HepG2 (cell line): Measurements from ENCODE around the gene PSMB11. TPM values are rescaled to one million over a fixed set of nuclear protein-coding genes. Genes with fewer than 3 reads are reported as not detected.

Experiments
- DPF2 ChIP-seq: sonication (generic); formaldehyde crosslinking; IDR thresholded peaks from 2 replicates; pipeline ENCODE4 v1.4.0; 2020; ENCODE audit warnings: mild to moderate bottlenecking, low read depth, missing genetic modification reagents, borderline replicate concordance
- HMG20A ChIP-seq: IDR thresholded peaks from 2 replicates; pipeline ENCODE4 v1.6.1; 2016; ENCODE audit warnings: borderline replicate concordance
- MAZ ChIP-seq, 2 experiments: sonication (generic) in 1 of 2; formaldehyde crosslinking in 1 of 2; IDR thresholded peaks; 2 replicates each; pipeline versions ENCODE4 v1.5.0 to v1.6.1; 2012 to 2020; ENCODE audit warnings: low read depth in 2 of 2, mild to moderate bottlenecking in 2 of 2, borderline replicate concordance in 1 of 2, improper control_type of control experiment in 1 of 2, low read length in 1 of 2, missing genetic modification reagents in 1 of 2, moderate library complexity in 1 of 2
- NFE2 ChIP-seq: sonication (generic); formaldehyde crosslinking; IDR thresholded peaks from 2 replicates; pipeline ENCODE4 v1.4.0; 2020; ENCODE audit warnings: missing genetic modification reagents
- NFIC ChIP-seq: IDR thresholded peaks from 2 replicates; pipeline ENCODE4 v1.6.1; 2012; ENCODE audit warnings: mild to moderate bottlenecking, low read length, inconsistent platforms
- RORA ChIP-seq: sonication (generic); formaldehyde crosslinking; IDR thresholded peaks from 2 replicates; pipeline ENCODE4 v1.5.0; 2020; ENCODE audit warnings: mild to moderate bottlenecking, missing genetic modification reagents, moderate library complexity
- SMAD9 ChIP-seq: sonication (generic); formaldehyde crosslinking; IDR thresholded peaks from 2 replicates; pipeline ENCODE4 v1.5.1; 2020; ENCODE audit warnings: mild to moderate bottlenecking, missing genetic modification reagents
- SNRNP70 ChIP-seq: fragments of 200-400 bp; formaldehyde crosslinking; IDR thresholded peaks from 2 replicates; pipeline ENCODE4 v1.6.1; 2017; ENCODE audit warnings: mild to moderate bottlenecking, low read depth, low read length, moderate library complexity
- ZMAT3 ChIP-seq: sonication (generic); formaldehyde crosslinking; conservative IDR thresholded peaks from 2 replicates; pipeline ENCODE4 v1.7.0; 2021; ENCODE audit warnings: missing genetic modification reagents
- ZNF256 ChIP-seq: sonication (generic); formaldehyde crosslinking; conservative IDR thresholded peaks from 2 replicates; pipeline ENCODE4 v1.4.0; 2020; ENCODE audit warnings: missing genetic modification reagents
- ZNF557 ChIP-seq: sonication (generic); formaldehyde crosslinking; IDR thresholded peaks from 2 replicates; pipeline ENCODE4 v1.4.0; 2020; ENCODE audit warnings: missing genetic modification reagents
- polyA plus RNA-seq, 8 experiments: library from polyadenylated mRNA; depleted of rRNA in 3 of 8; stranded (reverse) in 7 of 8; unstranded in 1 of 8; fragments of >200 nt; fragmentation: Illumina TruSeq in 4 of 8; extraction: Trizol in 4 of 8; gene quantifications; 2 replicates each; pipeline versions ENCODE4 v1.2.1 to v1.2.3, GENCODE V29; 2011 to 2016; ENCODE audit warnings: low read depth in 4 of 8, missing spikeins in 1 of 8, mixed read lengths in 1 of 8; ENCODE audit not compliant: insufficient read depth in 1 of 8
- total RNA-seq, 5 experiments: library from RNA; depleted of rRNA; stranded (reverse); fragments of >200 nt; fragmentation: Illumina TruSeq; extraction: Trizol; gene quantifications; 2 replicates each; pipeline ENCODE4 v1.2.3, GENCODE V29; 2016; ENCODE audit warnings: low read depth in 1 of 5
- TF ChIP-seq, protein P1 (sequence below): sonication (generic); formaldehyde crosslinking; IDR thresholded peaks from 2 replicates; pipeline ENCODE4 v1.5.0; 2020; ENCODE audit warnings: mild to moderate bottlenecking, missing genetic modification reagents, borderline replicate concordance
- TF ChIP-seq, protein P2 (sequence below): IDR thresholded peaks from 2 replicates; pipeline ENCODE4 v1.4.0; 2020; ENCODE audit warnings: mild to moderate bottlenecking, missing genetic modification reagents
- TF ChIP-seq, protein P3 (sequence below): sonication (generic); formaldehyde crosslinking; IDR thresholded peaks from 2 replicates; pipeline ENCODE4 v1.5.1; 2020; ENCODE audit warnings: missing genetic modification reagents, mild to moderate bottlenecking, borderline replicate concordance

PSMB11 gene
- total and polyA plus RNA-seq, 2 of the 13 experiments (the other 11 are each of a cell fraction or from before 2014, with no cell fraction given): not detected

DNA sequence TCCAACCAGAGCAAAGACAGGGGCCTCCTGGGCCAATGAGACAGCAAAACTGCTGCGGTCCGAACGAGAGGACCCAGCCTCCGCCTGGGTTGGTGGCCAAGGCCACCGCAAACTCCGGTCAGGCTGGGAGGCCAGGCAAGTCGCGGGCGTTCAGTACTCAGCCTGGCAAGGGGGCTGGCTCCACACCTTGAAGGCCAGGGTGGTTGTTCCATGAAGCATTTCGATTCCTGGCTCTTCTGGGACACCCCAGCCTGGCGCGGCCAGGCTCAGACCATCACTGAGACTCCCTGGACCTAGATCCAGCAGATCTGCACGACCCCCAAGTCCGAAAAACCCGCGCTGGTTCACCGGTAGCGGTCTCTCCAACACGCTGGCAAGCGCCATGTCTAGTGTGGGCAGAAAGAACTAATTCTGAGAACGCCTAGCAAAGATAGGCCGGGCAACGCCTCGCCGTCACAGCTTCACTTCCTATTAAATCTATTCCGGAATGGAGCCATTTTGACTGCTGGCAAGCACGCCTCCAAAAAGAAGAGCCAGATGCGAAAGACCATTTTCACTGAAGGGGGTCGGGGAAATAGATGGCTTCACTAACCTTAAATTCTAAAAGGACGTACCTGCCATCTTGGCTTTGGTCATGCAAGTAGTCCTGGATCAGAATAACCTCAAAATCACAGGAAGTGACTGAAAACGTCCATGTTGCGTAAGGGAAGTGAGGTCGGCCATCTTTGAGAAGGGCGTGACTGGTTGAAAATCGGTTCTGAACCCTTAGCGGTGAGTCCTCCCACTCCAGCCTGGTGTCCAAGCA is 7.3 kb upstream of the PSMB11 start, which contains the start of gene PSMB5 (continued):
- TF ChIP-seq ZNF557 (CRISPR knock-in tag): peak; percentile 30
- peak; percentile 93; the same call in 1 of the 2 replicates for TF ChIP-seq SMAD9
- peak; percentile 97 for TF ChIP-seq ZNF256 (CRISPR knock-in tag)
- TF ChIP-seq NFIC: 0 out of 2 replicates have a peak, but pooled peaks have one; percentile 67
- peak; percentile 81; the same call in 1 of the 2 replicates for TF ChIP-seq NFE2 (CRISPR knock-in tag)
- TF ChIP-seq SNRNP70: no peak
- TF ChIP-seq ZMAT3 (CRISPR knock-in tag): peak; percentile 98
- no peak; the same call in 1 of the 2 replicates for TF ChIP-seq DPF2 (CRISPR knock-in tag)
- TF ChIP-seq, protein P1, sequence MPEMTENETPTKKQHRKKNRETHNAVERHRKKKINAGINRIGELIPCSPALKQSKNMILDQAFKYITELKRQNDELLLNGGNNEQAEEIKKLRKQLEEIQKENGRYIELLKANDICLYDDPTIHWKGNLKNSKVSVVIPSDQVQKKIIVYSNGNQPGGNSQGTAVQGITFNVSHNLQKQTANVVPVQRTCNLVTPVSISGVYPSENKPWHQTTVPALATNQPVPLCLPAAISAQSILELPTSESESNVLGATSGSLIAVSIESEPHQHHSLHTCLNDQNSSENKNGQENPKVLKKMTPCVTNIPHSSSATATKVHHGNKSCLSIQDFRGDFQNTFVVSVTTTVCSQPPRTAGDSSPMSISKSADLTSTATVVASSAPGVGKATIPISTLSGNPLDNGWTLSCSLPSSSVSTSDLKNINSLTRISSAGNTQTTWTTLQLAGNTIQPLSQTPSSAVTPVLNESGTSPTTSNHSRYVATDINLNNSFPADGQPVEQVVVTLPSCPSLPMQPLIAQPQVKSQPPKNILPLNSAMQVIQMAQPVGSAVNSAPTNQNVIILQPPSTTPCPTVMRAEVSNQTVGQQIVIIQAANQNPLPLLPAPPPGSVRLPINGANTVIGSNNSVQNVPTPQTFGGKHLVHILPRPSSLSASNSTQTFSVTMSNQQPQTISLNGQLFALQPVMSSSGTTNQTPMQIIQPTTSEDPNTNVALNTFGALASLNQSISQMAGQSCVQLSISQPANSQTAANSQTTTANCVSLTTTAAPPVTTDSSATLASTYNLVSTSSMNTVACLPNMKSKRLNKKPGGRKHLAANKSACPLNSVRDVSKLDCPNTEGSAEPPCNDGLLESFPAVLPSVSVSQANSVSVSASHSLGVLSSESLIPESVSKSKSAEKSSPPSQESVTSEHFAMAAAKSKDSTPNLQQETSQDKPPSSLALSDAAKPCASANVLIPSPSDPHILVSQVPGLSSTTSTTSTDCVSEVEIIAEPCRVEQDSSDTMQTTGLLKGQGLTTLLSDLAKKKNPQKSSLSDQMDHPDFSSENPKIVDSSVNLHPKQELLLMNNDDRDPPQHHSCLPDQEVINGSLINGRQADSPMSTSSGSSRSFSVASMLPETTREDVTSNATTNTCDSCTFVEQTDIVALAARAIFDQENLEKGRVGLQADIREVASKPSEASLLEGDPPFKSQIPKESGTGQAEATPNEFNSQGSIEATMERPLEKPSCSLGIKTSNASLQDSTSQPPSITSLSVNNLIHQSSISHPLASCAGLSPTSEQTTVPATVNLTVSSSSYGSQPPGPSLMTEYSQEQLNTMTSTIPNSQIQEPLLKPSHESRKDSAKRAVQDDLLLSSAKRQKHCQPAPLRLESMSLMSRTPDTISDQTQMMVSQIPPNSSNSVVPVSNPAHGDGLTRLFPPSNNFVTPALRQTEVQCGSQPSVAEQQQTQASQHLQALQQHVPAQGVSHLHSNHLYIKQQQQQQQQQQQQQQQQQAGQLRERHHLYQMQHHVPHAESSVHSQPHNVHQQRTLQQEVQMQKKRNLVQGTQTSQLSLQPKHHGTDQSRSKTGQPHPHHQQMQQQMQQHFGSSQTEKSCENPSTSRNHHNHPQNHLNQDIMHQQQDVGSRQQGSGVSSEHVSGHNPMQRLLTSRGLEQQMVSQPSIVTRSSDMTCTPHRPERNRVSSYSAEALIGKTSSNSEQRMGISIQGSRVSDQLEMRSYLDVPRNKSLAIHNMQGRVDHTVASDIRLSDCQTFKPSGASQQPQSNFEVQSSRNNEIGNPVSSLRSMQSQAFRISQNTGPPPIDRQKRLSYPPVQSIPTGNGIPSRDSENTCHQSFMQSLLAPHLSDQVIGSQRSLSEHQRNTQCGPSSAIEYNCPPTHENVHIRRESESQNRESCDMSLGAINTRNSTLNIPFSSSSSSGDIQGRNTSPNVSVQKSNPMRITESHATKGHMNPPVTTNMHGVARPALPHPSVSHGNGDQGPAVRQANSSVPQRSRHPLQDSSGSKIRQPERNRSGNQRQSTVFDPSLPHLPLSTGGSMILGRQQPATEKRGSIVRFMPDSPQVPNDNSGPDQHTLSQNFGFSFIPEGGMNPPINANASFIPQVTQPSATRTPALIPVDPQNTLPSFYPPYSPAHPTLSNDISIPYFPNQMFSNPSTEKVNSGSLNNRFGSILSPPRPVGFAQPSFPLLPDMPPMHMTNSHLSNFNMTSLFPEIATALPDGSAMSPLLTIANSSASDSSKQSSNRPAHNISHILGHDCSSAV: no peak; the same call in 1 of the 2 replicates
- TF ChIP-seq MAZ (IDR thresholded peaks at IDR 0.05; ENCODE audit: borderline replicate concordance, low read depth, low read length): no peak; the same call in 1 of the 2 replicates
- TF ChIP-seq MAZ (CRISPR knock-in tag; IDR thresholded peaks at IDR 0.05; ENCODE audit: low read depth): peak; percentile 80
- TF ChIP-seq, protein P2, sequence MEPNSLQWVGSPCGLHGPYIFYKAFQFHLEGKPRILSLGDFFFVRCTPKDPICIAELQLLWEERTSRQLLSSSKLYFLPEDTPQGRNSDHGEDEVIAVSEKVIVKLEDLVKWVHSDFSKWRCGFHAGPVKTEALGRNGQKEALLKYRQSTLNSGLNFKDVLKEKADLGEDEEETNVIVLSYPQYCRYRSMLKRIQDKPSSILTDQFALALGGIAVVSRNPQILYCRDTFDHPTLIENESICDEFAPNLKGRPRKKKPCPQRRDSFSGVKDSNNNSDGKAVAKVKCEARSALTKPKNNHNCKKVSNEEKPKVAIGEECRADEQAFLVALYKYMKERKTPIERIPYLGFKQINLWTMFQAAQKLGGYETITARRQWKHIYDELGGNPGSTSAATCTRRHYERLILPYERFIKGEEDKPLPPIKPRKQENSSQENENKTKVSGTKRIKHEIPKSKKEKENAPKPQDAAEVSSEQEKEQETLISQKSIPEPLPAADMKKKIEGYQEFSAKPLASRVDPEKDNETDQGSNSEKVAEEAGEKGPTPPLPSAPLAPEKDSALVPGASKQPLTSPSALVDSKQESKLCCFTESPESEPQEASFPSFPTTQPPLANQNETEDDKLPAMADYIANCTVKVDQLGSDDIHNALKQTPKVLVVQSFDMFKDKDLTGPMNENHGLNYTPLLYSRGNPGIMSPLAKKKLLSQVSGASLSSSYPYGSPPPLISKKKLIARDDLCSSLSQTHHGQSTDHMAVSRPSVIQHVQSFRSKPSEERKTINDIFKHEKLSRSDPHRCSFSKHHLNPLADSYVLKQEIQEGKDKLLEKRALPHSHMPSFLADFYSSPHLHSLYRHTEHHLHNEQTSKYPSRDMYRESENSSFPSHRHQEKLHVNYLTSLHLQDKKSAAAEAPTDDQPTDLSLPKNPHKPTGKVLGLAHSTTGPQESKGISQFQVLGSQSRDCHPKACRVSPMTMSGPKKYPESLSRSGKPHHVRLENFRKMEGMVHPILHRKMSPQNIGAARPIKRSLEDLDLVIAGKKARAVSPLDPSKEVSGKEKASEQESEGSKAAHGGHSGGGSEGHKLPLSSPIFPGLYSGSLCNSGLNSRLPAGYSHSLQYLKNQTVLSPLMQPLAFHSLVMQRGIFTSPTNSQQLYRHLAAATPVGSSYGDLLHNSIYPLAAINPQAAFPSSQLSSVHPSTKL: peak; percentile 37; the same call in 1 of the 2 replicates
- TF ChIP-seq, protein P3, sequence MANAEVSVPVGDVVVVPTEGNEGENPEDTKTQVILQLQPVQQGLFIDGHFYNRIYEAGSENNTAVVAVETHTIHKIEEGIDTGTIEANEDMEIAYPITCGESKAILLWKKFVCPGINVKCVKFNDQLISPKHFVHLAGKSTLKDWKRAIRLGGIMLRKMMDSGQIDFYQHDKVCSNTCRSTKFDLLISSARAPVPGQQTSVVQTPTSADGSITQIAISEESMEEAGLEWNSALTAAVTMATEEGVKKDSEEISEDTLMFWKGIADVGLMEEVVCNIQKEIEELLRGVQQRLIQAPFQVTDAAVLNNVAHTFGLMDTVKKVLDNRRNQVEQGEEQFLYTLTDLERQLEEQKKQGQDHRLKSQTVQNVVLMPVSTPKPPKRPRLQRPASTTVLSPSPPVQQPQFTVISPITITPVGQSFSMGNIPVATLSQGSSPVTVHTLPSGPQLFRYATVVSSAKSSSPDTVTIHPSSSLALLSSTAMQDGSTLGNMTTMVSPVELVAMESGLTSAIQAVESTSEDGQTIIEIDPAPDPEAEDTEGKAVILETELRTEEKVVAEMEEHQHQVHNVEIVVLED: peak; percentile 99
- TF ChIP-seq RORA (CRISPR knock-in tag): no peak; the same call in 1 of the 2 replicates
- TF ChIP-seq HMG20A (CRISPR knock-in tag): no peak
